Parathyroid adenoma (tissue), 2 donors: ENCODE data around the gene ARHGEF7.

Experiments used
- H2AFZ ChIP-seq: fragments of 300-600 bp; sonication (generic); one replicate; pipeline ENCODE4 v1.7.0; 2017; ENCODE audit warnings: antibody characterized with exemption, mild to moderate bottlenecking
- H3K27ac ChIP-seq: fragments of 300-600 bp; sonication (generic); one replicate; pipeline ENCODE4 v1.7.0; 2017
- H3K27me3 ChIP-seq: fragments of 300-600 bp; sonication (generic); one replicate; pipeline ENCODE4 v1.7.0; 2017; ENCODE audit warnings: low read length; ENCODE audit not compliant: control insufficient read depth, insufficient read depth
- H3K36me3 ChIP-seq: fragments of 300-600 bp; sonication (generic); one replicate; pipeline ENCODE4 v1.7.0; 2017; ENCODE audit warnings: low read length; ENCODE audit not compliant: control insufficient read depth, insufficient read depth
- H3K4me1 ChIP-seq: fragments of 300-600 bp; sonication (generic); one replicate; pipeline ENCODE4 v1.7.0; 2017; ENCODE audit warnings: control low read depth
- H3K4me2 ChIP-seq: fragments of 300-600 bp; sonication (generic); one replicate; pipeline ENCODE4 v1.7.0; 2017; ENCODE audit warnings: low read length
- H3K4me3 ChIP-seq: fragments of 300-600 bp; sonication (generic); one replicate; pipeline ENCODE4 v1.7.0; 2017; ENCODE audit warnings: low read depth, low read length
- H3K79me2 ChIP-seq: fragments of 300-600 bp; sonication (generic); one replicate; pipeline ENCODE4 v1.7.0; 2017; ENCODE audit warnings: control low read depth
- H3K9ac ChIP-seq: fragments of 300-600 bp; sonication (generic); one replicate; pipeline ENCODE4 v1.7.0; 2017; ENCODE audit warnings: mild to moderate bottlenecking
- H3K9me3 ChIP-seq: fragments of 300-600 bp; sonication (generic); one replicate; pipeline ENCODE4 v1.7.0; 2017; ENCODE audit warnings: low read length; ENCODE audit not compliant: control insufficient read depth
- TF ChIP-seq, protein P1 (sequence below): fragments of 300-600 bp; sonication (generic); IDR thresholded peaks from one replicate; pipeline ENCODE4 v1.7.0; 2017; ENCODE audit warnings: antibody characterized with exemption, mild to moderate bottlenecking
- donor health status: primary hyperparathyroidism.

The ARHGEF7 gene

DNA sequence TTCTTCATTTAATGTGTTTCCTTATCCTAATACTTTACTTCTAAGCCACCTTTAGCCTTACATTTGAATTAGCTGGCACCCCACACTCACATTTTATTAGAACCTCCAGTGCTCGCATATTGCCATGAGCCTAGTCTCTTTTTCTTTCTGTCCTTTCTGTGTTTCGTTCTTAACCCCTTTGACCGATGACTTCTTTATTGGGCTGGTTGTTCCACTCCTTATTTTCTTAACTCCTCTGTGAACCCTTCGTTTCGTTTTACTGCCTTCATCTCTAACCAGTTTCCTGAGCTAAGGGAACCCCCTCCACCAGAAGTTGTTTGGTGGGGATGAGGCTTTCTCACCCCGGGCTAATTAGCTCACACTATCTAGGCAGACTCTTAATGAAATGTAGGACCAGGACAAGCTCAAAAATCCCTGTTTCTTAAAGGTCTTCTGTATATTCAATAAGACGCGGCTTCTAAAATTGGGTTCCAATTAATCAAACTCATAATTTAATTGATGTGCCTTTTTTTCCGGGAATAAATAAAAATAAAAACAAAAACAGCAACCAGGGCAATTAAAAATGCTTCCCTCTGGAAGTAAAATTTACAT is 19.1 kb upstream of the ARHGEF7 start:
- no peaks in the 10 kb centered on the region for H3K36me3 ChIP-seq
- no peaks in the 10 kb centered on the region for H3K4me1 ChIP-seq
- H3K4me3 ChIP-seq, result no peak overlapping the region
- no peak overlapping the region for H2AFZ ChIP-seq
- TF ChIP-seq, protein P1, sequence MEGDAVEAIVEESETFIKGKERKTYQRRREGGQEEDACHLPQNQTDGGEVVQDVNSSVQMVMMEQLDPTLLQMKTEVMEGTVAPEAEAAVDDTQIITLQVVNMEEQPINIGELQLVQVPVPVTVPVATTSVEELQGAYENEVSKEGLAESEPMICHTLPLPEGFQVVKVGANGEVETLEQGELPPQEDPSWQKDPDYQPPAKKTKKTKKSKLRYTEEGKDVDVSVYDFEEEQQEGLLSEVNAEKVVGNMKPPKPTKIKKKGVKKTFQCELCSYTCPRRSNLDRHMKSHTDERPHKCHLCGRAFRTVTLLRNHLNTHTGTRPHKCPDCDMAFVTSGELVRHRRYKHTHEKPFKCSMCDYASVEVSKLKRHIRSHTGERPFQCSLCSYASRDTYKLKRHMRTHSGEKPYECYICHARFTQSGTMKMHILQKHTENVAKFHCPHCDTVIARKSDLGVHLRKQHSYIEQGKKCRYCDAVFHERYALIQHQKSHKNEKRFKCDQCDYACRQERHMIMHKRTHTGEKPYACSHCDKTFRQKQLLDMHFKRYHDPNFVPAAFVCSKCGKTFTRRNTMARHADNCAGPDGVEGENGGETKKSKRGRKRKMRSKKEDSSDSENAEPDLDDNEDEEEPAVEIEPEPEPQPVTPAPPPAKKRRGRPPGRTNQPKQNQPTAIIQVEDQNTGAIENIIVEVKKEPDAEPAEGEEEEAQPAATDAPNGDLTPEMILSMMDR, result no peak
- no peaks in the 10 kb centered on the region for H3K79me2 ChIP-seq
- H3K9me3 ChIP-seq, result no peaks in the 10 kb centered on the region
- H3K4me2 ChIP-seq, result no peak overlapping the region
- H3K27me3 ChIP-seq, result peaks cover 5% of the 10 kb centered on the region
- H3K9ac ChIP-seq, result no peak overlapping the region
- no peak overlapping the region for H3K27ac ChIP-seq

DNA sequence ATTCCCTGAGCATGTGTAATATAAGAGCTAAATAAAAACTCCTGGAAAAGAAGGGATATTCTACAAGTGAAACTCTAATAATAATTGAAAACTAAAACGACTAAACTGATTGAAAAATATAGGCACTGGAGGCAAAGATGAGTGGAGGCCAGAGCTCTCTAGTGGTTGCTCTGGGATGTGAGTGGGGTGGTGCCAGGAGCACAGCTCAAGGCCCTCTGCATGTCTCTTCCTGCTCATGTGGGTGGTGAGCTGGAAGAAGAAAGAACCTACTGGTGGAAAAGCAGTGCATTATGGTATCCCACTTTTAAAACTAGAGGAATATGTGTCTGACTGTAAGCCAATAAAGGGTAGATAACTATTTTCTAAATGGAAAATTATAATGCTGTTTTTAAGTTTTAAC is 15.8 kb upstream of the ARHGEF7 start:
- Histone ChIP-seq H3K4me3 (no peak overlapping the region), H2AFZ (no peak overlapping the region), H3K36me3 (no peaks in the 10 kb centered on the region), H3K9ac (no peak overlapping the region), H3K27me3 (no peaks in the 10 kb centered on the region), H3K27ac (no peak overlapping the region), H3K4me2 (no peak overlapping the region), H3K9me3 (no peaks in the 10 kb centered on the region), H3K4me1 (no peaks in the 10 kb centered on the region), H3K79me2 (no peaks in the 10 kb centered on the region)
- TF ChIP-seq, protein P1, result no peak

DNA sequence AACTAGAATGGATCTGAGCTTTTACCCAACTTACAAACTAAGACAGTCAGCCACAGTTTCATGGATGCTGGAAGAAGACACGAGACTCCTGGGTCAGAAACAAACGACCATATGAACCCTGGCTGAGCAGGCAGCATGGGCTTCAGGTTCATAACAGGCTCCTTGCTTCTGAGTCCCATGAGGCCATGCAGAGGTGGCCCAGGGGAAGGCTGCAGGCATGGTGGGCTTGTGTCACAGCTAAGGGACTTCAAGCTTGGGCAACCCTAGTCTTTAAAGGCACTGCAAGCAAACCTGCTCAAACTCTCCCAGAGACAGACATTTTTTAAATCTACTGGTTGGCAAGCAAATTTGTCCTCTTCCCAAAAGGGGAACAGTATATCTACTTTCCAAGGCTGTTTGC is 5.1 kb upstream of the ARHGEF7 start:
- Histone ChIP-seq H3K27me3 (no peaks in the 10 kb centered on the region), H3K27ac (no peak overlapping the region), H3K79me2 (no peaks in the 10 kb centered on the region), H3K36me3 (no peaks in the 10 kb centered on the region), H3K9ac (no peak overlapping the region), H2AFZ (no peak overlapping the region), H3K4me1 (no peaks in the 10 kb centered on the region), H3K4me3 (no peak overlapping the region), H3K9me3 (no peaks in the 10 kb centered on the region), H3K4me2 (no peak overlapping the region)
- TF ChIP-seq, protein P1, result no peak

DNA sequence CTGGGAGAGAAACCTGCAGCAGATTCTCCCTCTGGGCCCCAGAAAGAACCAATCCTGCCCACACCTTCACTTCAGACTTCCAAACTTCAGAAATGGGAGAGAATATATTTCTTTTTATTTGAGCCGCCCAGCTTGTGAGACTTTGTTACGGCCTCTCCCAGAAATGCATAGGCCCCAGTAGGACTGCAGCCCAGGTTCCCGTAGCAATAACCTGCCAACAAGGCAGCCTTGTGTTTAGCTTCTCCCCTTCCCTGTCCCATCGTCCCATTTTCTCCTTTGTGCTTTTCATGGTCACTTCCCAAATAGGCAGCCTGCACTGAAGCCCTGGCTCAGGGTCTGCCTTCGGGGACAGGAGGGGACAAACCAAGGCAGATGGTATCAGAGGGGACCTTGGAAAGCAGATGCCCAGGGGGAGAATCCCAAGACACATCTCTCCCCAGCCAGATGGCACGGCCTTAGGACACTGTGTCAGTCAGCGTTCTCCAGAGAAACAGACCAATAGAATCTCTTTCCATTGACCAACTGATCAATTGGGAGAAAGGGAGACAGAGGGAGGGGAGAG is 3.7 kb upstream of the ARHGEF7 start:
- no peak overlapping the region for H3K27ac ChIP-seq
- no peak overlapping the region for H2AFZ ChIP-seq
- TF ChIP-seq, protein P1, result no peak
- H3K4me1 ChIP-seq, result no peaks in the 10 kb centered on the region
- H3K27me3 ChIP-seq, result no peaks in the 10 kb centered on the region
- H3K4me3 ChIP-seq, result no peak overlapping the region
- no peaks in the 10 kb centered on the region for H3K79me2 ChIP-seq
- no peaks in the 10 kb centered on the region for H3K36me3 ChIP-seq
- no peaks in the 10 kb centered on the region for H3K9me3 ChIP-seq
- no peak overlapping the region for H3K9ac ChIP-seq
- H3K4me2 ChIP-seq, result no peak overlapping the region

DNA sequence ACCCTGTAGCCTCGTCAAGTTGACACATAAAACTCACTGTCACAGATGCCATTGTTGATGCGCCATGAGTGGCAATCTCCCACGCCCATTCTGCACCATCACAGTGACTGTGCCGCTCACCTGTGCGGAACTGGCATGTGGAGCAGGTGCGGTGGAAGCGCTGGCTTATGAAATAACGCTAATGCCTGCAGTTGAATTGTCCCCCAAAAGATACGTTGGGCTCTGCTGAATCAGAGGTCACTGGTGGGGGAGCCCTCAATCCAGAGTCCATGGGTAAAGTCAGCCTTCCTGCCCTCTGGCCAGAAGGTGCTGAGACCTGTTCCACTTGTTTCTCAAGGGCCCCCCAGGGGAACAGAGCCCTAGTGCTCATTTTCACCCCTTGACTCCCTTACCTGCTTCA is 2.9 kb upstream of the ARHGEF7 start:
- no peak overlapping the region for H3K9ac ChIP-seq
- no peak overlapping the region for H2AFZ ChIP-seq
- no peak overlapping the region for H3K27ac ChIP-seq
- TF ChIP-seq, protein P1, result no peak
- H3K4me3 ChIP-seq, result no peak overlapping the region
- H3K79me2 ChIP-seq, result no peaks in the 10 kb centered on the region
- H3K4me1 ChIP-seq, result no peaks in the 10 kb centered on the region
- H3K27me3 ChIP-seq, result no peaks in the 10 kb centered on the region
- no peak overlapping the region for H3K4me2 ChIP-seq
- no peaks in the 10 kb centered on the region for H3K9me3 ChIP-seq
- no peaks in the 10 kb centered on the region for H3K36me3 ChIP-seq
